NCI-H526 (cell line): ENCODE measurements around the gene CHRND.
"Not testable (repeated sequence)": the region's sequence is repeated elsewhere in the genome, so short reads cannot be mapped to it uniquely, and the experiment has no call there.

Experiments used
- DNase-seq, 2 experiments: peaks; one replicate each; lab custom pipeline; 2025; lab: John Stamatoyannopoulos, UW

Gene CHRND

GRCh38 chr2:232541961-232542714 is 16.2 kb downstream of the CHRND start:
- DNase-seq: no peak

DNA sequence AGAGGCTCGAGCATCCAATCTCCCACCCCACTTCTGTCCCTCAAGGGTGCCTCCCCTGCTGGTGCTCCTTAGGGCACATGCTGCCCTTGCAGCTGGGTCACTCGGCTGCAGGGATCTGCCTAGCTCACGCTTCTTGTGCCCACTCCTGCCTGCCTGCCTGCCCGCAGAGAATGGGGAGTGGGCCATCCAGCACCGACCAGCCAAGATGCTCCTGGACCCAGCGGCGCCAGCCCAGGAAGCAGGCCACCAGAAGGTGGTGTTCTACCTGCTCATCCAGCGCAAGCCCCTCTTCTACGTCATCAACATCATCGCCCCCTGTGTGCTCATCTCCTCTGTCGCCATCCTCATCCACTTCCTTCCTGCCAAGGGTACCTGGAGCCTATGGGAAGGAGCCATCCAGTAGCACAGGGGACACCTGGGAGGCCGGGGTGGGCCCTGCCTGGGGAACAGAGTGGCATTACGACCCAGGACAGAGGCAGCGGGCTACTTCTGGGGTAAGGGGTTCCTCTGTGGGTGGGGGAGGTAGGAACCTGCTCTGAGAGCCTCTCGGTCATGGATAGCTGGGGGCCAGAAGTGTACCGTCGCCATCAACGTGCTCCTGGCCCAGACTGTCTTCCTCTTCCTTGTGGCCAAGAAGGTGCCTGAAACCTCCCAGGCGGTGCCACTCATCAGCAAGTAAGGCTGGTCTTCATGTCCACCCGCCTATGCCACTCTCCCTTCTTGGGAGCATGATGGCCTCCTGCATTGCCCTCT is 16.9 kb downstream of the CHRND start:
- no peak for DNase-seq

DNA sequence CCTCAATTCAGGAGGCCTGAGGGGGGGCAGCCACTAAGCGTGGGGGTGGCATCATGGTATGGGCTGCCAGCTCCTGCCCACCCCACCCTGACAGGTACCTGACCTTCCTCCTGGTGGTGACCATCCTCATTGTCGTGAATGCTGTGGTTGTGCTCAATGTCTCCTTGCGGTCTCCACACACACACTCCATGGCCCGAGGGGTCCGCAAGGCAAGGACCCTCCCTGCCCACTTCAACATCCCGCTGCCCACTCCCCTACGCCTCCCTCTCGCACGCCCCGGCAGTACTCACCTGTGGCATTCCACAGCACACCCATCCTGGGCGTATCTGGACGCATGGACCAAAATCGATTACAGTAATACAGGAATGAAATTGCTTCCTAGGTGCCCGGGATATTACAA is 17.5 kb downstream of the CHRND start:
- DNase-seq: no peak

DNA sequence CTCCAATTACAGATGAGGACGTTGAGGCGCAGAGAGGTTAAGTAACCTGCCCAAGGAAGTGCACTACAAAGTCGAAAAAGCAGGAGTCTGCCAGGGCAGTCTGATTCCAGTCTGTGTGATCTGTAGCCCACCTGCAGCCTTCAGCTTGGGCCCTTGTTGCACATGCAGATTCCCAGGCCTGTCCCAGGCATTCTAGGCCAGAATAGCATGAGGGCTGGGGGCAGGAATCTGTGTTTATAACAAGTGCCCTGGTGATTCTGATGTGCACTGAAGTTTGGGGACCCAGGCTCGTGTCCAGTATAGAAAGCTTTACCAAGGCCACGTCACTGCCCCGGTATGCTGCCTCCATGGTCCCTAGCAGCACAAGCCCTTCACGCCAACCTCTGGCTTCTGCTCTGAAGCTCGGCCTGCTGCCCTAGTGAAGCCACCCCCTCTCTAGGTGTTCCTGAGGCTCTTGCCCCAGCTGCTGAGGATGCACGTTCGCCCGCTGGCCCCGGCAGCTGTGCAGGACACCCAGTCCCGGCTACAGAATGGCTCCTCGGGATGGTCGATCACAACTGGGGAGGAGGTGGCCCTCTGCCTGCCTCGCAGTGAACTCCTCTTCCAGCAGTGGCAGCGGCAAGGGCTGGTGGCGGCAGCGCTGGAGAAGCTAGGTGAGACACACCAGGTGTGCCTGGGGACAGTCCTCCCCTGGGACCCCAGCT is 18.1 kb downstream of the CHRND start:
- no peak for DNase-seq

DNA sequence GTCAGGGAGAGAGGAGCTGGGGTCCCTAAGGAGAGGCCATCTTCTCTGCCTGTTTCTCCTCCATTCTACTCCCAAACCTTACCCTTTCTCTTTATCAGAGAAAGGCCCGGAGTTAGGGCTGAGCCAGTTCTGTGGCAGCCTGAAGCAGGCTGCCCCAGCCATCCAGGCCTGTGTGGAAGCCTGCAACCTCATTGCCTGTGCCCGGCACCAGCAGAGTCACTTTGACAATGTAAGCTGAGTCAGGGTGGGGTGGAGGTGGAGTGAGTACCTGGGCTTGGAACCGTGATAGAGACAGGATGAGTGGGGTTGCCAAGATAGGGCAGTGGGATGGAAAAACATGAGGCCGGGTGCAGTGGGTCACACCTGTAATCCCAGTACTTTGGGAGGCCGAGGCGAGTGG is 18.7 kb downstream of the CHRND start:
- DNase-seq: no peak

DNA sequence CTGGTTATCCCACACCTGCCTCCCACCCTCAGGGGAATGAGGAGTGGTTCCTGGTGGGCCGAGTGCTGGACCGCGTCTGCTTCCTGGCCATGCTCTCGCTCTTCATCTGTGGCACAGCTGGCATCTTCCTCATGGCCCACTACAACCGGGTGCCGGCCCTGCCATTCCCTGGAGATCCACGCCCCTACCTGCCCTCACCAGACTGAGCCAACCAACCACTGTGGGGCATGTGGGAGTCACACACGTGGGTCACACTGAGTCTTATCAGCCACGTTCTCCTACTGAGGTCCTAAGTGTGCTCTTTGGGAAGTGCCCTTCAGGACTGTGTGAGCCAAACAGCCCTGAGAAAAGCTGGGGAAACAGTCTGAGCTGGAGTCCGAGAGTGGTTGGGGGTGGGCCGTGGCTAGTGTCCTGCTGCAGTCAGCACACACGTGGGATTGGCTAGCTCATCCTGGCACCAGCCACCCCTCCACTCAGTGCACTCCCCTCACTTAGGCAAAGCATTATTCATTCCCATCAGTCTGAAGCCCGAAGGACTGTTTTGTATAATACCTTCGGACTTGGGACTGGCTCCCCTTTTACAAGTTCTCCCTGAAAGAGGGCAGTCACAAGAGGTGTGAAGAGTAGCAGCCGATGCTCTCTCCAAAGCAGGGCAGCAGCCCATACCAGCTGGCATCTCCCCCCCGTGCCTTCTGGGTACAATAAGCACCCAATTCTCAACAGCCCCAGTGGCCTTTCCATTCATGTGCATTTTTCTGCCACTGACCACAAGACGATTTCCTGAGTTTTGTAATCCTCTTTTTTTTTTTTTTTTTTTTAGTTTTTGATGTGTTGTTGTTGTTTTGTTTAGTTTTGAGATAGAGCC is 19.8 kb downstream of the CHRND start:
- DNase-seq: no peak

GRCh38 chr2:232547991-232548390 is 22.0 kb downstream of the CHRND start:
- no peak for DNase-seq

GRCh38 chr2:232549655-232550353 is 23.8 kb downstream of the CHRND start:
- DNase-seq: no peak

DNA sequence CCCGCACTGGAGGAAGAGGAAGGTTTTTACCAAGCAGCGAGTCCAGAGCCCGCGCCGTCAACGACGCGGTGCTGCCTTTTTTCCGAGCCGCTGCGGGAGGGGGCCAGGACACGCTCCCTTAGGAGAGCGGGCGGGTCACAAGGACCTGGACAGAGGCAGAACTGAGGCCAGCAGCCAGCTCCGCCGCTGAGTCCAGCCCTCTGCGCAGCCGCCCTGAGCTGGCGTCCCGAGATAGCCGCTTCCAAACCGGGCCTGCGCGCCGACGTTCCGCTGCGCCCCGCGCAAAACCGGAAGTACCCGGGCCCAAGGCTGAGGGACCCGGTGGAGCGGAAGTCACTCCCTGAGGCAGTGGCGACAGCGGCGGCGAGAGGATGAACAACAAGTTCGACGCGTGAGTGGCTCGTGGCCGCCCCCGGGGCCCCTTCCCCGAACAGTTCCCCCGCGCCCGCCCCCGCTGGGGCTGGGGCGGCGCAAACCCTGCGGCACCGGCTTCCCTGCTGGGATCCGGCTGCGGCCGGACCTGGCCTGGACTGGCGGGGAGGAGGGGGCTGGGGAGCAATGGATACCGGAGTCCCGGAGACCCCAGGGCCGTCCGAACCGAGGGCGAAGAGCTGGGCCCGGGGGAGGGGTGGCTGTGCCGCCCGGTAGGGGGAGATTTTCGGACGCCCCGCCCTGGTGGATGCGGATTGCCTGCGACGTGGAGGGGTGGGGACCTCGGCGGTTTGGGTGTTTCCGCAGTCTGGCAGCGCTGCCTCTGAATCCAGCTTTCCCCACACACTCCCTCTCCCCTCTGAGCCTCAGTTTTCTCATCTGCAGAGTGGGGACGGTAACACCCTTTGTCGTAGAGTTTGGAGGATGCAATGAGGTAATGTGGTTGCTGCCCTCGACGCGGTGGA is 24.6 kb downstream of the CHRND start, which contains the start of the genes EIF4E2 and TIGD1:
Gene EIF4E2, plus strand, starts transcription at position 336 of the 896 bp plus-strand sequence. Its CDS starts 36 bp downstream, at position 372.
Gene TIGD1, minus strand, starts transcription at position 204 of the 896 bp plus-strand sequence. CDS start 675 bp downstream, outside the sequence.
- DNase-seq: peak; percentile 85 to 96

DNA sequence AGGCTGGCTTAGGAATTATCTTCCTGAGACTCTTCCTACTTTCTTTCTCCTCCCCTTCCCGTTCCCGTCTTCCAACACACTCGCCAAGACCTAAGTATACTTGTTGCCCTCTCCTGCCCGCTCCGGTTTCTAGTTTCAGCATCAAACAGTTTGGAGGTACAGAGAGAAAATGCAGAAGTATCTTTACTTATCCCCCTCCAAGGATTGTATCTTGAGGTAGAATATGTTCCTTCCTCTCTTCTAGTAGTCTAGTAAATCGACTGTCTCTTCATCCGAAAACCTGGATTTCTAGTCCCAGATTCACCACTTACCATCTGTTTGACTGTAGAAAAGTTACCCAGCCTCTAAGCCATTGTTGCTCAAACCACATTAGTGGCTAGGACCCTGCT is 25.3 kb downstream of the CHRND start:
- no peak for DNase-seq

DNA sequence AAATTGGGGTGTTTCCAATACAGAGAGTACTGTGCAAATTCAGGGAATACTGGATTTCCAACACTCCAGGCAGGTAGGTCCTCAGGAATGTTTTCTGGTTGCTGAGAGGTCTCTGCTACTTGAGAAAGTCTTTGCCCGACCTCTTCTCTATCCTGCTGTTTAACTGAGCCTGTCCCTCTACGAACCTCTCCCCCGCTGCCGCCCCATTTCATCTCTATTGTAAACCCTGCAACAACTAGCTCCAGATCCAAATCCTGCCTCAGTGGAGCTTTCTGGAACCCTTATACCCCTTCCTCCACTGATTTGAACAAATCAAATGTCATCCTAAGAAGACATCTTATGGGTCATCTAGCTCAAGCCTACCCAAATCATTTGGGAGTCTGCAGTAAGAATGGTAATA is 25.8 kb downstream of the CHRND start:
- no peak for DNase-seq

- no peak for DNase-seq
Measured at GRCh38 chr2:232556426-232556825, 30.5 kb downstream of the CHRND start.

- no peak for DNase-seq
Measured at GRCh38 chr2:232562515-232563151, 36.7 kb downstream of the CHRND start.

DNA sequence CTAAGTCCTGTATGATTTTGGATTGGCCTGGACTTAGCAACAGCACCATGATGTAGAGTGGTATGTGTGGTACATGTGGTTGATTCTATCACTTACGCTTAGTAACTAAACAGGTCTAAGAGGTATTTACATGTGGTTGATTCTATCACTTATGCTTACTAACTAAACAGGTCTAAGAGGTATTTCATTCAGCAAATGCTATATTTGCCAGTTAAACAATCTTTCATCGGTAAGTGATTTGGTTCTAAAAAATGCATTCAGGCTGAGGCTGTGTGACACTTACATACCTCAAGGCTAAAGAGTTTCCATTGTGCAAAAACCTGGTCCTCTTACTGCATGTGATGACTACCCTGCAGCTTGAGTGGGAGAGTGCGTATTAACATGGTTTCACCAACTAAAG is 37.6 kb downstream of the CHRND start:
- DNase-seq: no peak

GRCh38 chr2:232567721-232568120 is 41.8 kb downstream of the CHRND start:
- DNase-seq: no peak

DNA sequence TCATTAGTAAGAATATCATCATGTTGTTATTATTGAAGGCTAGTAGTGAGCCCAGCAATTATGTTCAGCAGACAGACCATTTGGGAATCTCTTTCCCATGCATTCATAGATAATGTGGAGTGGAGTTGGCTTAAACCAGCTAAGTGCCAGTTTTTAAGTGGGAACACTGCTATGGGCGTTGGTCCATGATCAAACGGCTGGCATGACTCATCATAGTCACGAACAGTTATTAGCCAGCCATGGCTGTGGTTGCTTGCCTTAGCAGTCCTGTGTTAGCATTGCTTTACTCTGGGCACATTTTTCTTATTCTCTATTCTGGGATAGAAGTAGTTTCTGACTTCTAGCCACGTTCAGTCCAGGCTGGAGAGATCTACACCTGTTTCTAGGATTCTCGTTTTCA is 42.2 kb downstream of the CHRND start:
- no peak for DNase-seq

DNA sequence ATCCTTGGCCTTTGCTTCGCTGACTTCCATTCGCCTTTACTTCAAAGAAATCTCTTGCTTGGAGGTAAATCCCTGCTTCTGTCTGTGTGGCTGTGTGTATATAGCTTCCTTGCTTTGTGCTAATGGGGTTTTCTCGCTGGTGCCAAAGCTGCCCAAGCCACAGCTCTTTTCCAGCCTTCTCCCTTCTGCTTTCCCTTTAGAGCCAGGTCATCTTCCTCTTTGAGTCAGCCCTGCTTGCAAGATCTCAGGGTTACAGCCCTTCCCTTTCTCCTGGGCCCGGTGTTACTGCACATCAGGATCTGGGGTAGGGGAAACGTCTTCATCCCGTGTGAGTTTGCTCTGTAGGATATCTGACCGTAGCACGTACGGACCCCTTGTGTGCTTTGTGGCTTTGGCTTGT is 43.6 kb downstream of the CHRND start:
- DNase-seq: no peak

DNA sequence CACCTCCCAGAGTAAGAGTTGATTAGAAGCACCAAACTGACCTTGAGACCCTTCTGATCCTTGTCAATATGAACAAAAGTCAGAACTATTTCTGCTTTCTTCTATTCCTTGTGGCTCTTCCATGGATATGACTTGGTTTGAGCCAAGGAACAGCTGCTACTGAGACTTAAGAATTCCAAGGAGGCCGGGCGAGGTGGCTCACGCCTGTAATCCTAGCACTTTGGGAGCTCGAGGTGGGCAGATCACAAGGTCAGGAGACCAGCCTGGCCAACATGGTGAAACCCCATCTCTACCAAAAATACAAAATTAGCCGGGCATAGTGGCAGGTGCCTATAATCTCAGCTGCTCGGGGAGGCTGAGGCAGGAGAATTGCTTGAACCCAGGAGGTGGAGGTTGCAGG is 44.5 kb downstream of the CHRND start:
- not testable (repeated sequence) for DNase-seq

DNA sequence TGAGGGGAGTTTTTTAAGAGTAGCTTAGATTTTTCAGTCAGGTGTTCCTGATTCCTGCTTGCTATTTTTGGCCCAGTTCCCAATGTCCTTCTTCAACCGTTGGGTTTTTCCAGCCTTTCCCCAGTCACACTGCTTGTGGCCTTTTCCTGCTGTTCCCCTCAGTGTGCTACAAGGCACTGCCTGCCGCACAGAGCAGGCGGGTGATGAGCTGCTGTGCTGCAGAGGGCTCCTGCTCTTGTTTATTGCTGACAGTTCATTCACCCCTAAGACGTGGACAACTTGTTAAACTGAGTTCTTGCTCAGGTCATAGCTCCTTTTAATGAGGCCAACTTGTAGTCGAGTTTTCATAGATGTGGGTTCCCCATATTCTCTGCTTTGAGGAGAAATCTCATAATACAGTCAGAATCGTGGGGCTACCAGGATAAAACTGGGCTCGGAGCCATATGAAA is 45.1 kb downstream of the CHRND start:
- no peak for DNase-seq
